Prostate gland (tissue), 2 donors: ENCODE data around the gene ZNFX1.

Source experiments
- POLR2A ChIP-seq: fragments of 450-650 bp; IDR thresholded peaks from one replicate; pipeline ENCODE4 v1.6.1; 2016; ENCODE audit warnings: antibody characterized with exemption, mild to moderate bottlenecking
- POLR2AphosphoS5 ChIP-seq: sonication (generic); formaldehyde crosslinking; IDR thresholded peaks from one replicate; pipeline ENCODE4 v1.6.1; 2017; ENCODE audit warnings: antibody characterized with exemption
- TF ChIP-seq, protein P1 (sequence below), 4 experiments: fragments of 200-600 bp in 2 of 4; fragments of 450-650 bp in 2 of 4; sonication (generic) in 2 of 4; IDR thresholded peaks; 1 replicate in 3 of 4; 2 replicates in 1 of 4; pipeline ENCODE4 v1.5.1; 2016 to 2019; ENCODE audit warnings: antibody characterized with exemption in 4 of 4, mild to moderate bottlenecking in 2 of 4, moderate library complexity in 2 of 4

DNA sequence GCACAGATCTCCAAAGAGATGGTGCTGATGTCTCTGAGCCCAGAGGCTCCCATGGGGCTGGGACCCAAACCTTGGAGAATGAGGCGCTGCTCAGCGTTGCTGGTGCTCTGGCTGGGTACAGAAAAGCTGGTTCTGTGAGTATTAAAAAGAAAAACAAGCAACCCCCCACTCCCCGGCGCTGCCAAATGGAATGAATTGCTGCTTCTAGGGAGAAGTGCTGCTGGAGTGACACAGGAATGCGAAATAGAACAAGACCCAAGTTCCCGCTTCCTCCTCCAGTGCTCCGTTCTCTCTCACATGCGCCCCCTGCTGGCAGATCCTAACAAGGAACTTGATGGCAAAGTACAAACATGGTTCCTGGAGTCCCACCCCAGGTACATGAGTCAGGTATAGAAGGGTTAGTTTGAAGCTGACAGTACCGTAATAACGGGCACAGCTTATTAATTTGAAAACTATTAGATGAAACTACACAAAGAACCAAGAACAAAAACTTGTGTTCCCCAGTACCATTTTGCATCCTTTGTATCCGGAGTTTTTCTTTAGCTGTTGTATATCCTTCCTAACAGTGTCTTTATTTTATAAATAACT lies 60.8 kb downstream of the ZNFX1 start:
- TF ChIP-seq POLR2A (no peak), POLR2AphosphoS5 (peak; percentile 88)
- TF ChIP-seq, protein P1, sequence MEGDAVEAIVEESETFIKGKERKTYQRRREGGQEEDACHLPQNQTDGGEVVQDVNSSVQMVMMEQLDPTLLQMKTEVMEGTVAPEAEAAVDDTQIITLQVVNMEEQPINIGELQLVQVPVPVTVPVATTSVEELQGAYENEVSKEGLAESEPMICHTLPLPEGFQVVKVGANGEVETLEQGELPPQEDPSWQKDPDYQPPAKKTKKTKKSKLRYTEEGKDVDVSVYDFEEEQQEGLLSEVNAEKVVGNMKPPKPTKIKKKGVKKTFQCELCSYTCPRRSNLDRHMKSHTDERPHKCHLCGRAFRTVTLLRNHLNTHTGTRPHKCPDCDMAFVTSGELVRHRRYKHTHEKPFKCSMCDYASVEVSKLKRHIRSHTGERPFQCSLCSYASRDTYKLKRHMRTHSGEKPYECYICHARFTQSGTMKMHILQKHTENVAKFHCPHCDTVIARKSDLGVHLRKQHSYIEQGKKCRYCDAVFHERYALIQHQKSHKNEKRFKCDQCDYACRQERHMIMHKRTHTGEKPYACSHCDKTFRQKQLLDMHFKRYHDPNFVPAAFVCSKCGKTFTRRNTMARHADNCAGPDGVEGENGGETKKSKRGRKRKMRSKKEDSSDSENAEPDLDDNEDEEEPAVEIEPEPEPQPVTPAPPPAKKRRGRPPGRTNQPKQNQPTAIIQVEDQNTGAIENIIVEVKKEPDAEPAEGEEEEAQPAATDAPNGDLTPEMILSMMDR (IDR thresholded peaks at IDR 0.05) = peak; percentile 83 to 94 (median 92)
